ENCODE measurements around the gene RHOB. TPM values are rescaled to one million over a fixed set of nuclear protein-coding genes. Genes with fewer than 3 reads are reported as not detected.

Gene RHOB
- total RNA-seq, 4 donors from 2014 or later, result 1,356 to 1,875 (median 1,699) TPM

- peak overlapping the region; percentile 95 to 99 (median 98) for H3K27ac ChIP-seq
- peaks cover 0 to 52% (median 17%) of the 10 kb centered on the region in 4 donors for H3K4me1 ChIP-seq
- no peaks in the 10 kb centered on the region for H3K9me3 ChIP-seq
- TF ChIP-seq CTCF (IDR thresholded peaks at IDR 0.05) (peak in 2 of 5 experiments; percentile 7 to 16), POLR2A (IDR thresholded peaks at IDR 0.05) (peak in 1 of 2 donors; percentile 45), EP300 (IDR thresholded peaks at IDR 0.05) (peak in 1 of 2 donors; percentile 93)
- peaks cover 8 to 20% (median 9%) of the 10 kb centered on the region in 3 donors for H3K36me3 ChIP-seq
- peak overlapping the region; percentile 68 to 93 (median 86) for H3K4me3 ChIP-seq
- no peak for DNase-seq (ENCODE audit: low spot score in 2 of 2)
- no peaks in the 10 kb centered on the region for H3K27me3 ChIP-seq
- 0% methylated on average over 12 to 56 of the region's 78 CpGs for WGBS, 2 donors
These were observed 767 bp downstream of the RHOB start for GRCh38 chr2:20447437-20448245.

GRCh38 chr2:20448246-20448976 lies 1.5 kb downstream of the RHOB start:
- WGBS, 2 donors, result 19 to 25% methylated on average over 17 to 21 of the region's 26 CpGs
- Histone ChIP-seq H3K27me3 (no peaks in the 10 kb centered on the region), H3K36me3 (peaks cover 8 to 20% (median 9%) of the 10 kb centered on the region in 3 donors), H3K4me3 (peak overlapping the region; percentile 68 to 93 (median 86)), H3K4me1 (peaks cover 0 to 51% (median 20%) of the 10 kb centered on the region in 4 donors), H3K27ac (peak overlapping the region; percentile 95 to 99 (median 98)), H3K9me3 (no peaks in the 10 kb centered on the region)
- DNase-seq (ENCODE audit: low spot score in 2 of 2), result no peak
- TF ChIP-seq CTCF (IDR thresholded peaks at IDR 0.05) (no peak), EP300 (IDR thresholded peaks at IDR 0.05) (peak in 1 of 2 donors; percentile 77), POLR2A (IDR thresholded peaks at IDR 0.05) (peak in 1 of 2 donors; percentile 22)

- DNase-seq (ENCODE audit: low spot score in 2 of 2), result no peak
- H3K4me3 ChIP-seq, result peak overlapping the region; percentile 68 to 93 (median 86)
- peaks cover 8 to 20% (median 9%) of the 10 kb centered on the region in 3 donors for H3K36me3 ChIP-seq
- TF ChIP-seq POLR2A (IDR thresholded peaks at IDR 0.05) (peak in 1 of 2 donors; percentile 8), EP300 (IDR thresholded peaks at IDR 0.05) (peak in 1 of 2 donors; percentile 39), CTCF (IDR thresholded peaks at IDR 0.05) (no peak)
- peak overlapping the region; percentile 95 to 99 (median 98) for H3K27ac ChIP-seq
- WGBS, 2 donors, result 12 to 19% methylated on average over 1 of the region's 1 CpG
- H3K9me3 ChIP-seq, result no peaks in the 10 kb centered on the region
- H3K27me3 ChIP-seq, result no peaks in the 10 kb centered on the region
- peaks cover 0 to 46% (median 17%) of the 10 kb centered on the region in 4 donors for H3K4me1 ChIP-seq
These were observed 2.1 kb downstream of the RHOB start for GRCh38 chr2:20448977-20449306.

- Histone ChIP-seq H3K27me3 (no peaks in the 10 kb centered on the region), H3K9me3 (no peaks in the 10 kb centered on the region), H3K36me3 (peaks cover 8 to 20% (median 9%) of the 10 kb centered on the region in 3 donors), H3K27ac (peak overlapping the region; percentile 95 to 99 (median 98)), H3K4me3 (peak overlapping the region; percentile 68 to 93 (median 86)), H3K4me1 (peaks cover 0 to 40% (median 16%) of the 10 kb centered on the region in 4 donors)
- 18 to 20% methylated on average over 7 of the region's 7 CpGs for WGBS, 2 donors
- peak in 1 of 2 donors; percentile 24 for TF ChIP-seq POLR2A (IDR thresholded peaks at IDR 0.05)
- TF ChIP-seq CTCF (IDR thresholded peaks at IDR 0.05), result peak in 2 of 5 experiments; percentile 28 to 36
- peak in 1 of 2 donors; percentile 77 for TF ChIP-seq EP300 (IDR thresholded peaks at IDR 0.05)
- DNase-seq (ENCODE audit: low spot score in 2 of 2), result peak in 1 of 2 donors; percentile 49
These were observed 2.8 kb downstream of the RHOB start for GRCh38 chr2:20449501-20450200.

Measured in tibial nerve (tissue), 4 donors.